GM18498 (cell line): ENCODE measurements around the gene MED13L.
"Not testable (repeated sequence)": the region's sequence is repeated elsewhere in the genome, so short reads cannot be mapped to it uniquely, and the experiment has no call there.

ENCODE experiments used
- ATAC-seq: cut with Tn5 transposase; IDR thresholded peaks from one replicate; pipeline ENCODE4 v1.9.1; 2021; ENCODE audit warnings: mild to moderate bottlenecking, moderate library complexity; ENCODE audit not compliant: unreplicated experiment

MED13L gene

GRCh38 chr12:115988625-115989563 is 288.6 kb downstream of the MED13L start:
- ATAC-seq: no peak

GRCh38 chr12:115988212-115988611 is 289.3 kb downstream of the MED13L start:
- ATAC-seq: no peak

- ATAC-seq: no peak
Measured at GRCh38 chr12:115984616-115985015, 292.9 kb downstream of the MED13L start.

- ATAC-seq: no peak
Measured at GRCh38 chr12:115983226-115983798, 294.2 kb downstream of the MED13L start.

GRCh38 chr12:115980339-115980738 is 297.2 kb downstream of the MED13L start:
- no peak for ATAC-seq

GRCh38 chr12:115979851-115980250 is 297.6 kb downstream of the MED13L start:
- ATAC-seq: no peak

- no peak for ATAC-seq
Measured at GRCh38 chr12:115979351-115979750, 298.1 kb downstream of the MED13L start.

- ATAC-seq: not testable (repeated sequence)
Measured at GRCh38 chr12:115976829-115977228, 300.7 kb downstream of the MED13L start.

- no peak for ATAC-seq
Measured at GRCh38 chr12:115975411-115975810, 302.1 kb downstream of the MED13L start.

GRCh38 chr12:115973968-115974724 is 303.3 kb downstream of the MED13L start:
- no peak for ATAC-seq

- no peak for ATAC-seq
Measured at GRCh38 chr12:115973066-115973465, 304.4 kb downstream of the MED13L start.

- no peak for ATAC-seq
Measured at GRCh38 chr12:115972241-115972640, 305.3 kb downstream of the MED13L start.

- ATAC-seq: no peak
Measured at GRCh38 chr12:115968211-115968610, 309.3 kb downstream of the MED13L start.

- ATAC-seq: no peak
Measured at GRCh38 chr12:115966376-115966775, 311.1 kb downstream of the MED13L start.

GRCh38 chr12:115964626-115965025 is 312.9 kb downstream of the MED13L start:
- no peak for ATAC-seq

- no peak for ATAC-seq
Measured at GRCh38 chr12:115964214-115964613, 313.3 kb downstream of the MED13L start.

- ATAC-seq: no peak
Measured at GRCh38 chr12:115962216-115962615, 315.3 kb downstream of the MED13L start.

- ATAC-seq: no peak
Measured at GRCh38 chr12:115960868-115961802, 316.4 kb downstream of the MED13L start.

- ATAC-seq: no peak
Measured at GRCh38 chr12:115957686-115958290, 319.7 kb downstream of the MED13L start.

- no peak for ATAC-seq
Measured at GRCh38 chr12:115956659-115957058, 320.8 kb downstream of the MED13L start.
